HL-60/S4 treated with retinoic acid at 250 ng/mL for 4 days and 3 days (cell line): Measurements from ENCODE around the gene IL22RA2.

Experiments used
- in situ Hi-C: fragments of 300-500 bp; cut with MboI; formaldehyde crosslinking; loops from 2 replicates; pipeline ENCODE4 v1.7.0; 2022; ENCODE audit warnings: low sequenced_read_pairs

The IL22RA2 gene

DNA sequence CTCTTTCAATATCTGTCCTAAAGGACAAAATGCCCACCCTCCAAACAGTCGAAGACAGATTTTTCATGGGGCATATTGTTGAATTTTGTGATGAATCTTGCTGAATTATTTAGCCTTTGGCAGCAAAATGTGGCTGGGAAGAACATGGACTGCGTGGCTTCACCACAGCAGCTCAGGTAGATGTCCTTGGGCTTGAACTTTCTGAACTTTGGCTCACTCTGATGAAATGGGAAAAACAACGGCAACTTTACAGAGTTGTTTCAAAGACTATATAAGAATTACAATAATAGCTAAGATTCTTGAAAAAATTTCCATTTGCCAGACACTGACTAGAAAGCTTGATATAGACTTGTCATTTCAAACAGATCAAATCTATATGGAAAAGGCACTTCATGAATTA lies 75.9 kb downstream of the IL22RA2 start:
- in situ Hi-C loops: no loop called here

DNA sequence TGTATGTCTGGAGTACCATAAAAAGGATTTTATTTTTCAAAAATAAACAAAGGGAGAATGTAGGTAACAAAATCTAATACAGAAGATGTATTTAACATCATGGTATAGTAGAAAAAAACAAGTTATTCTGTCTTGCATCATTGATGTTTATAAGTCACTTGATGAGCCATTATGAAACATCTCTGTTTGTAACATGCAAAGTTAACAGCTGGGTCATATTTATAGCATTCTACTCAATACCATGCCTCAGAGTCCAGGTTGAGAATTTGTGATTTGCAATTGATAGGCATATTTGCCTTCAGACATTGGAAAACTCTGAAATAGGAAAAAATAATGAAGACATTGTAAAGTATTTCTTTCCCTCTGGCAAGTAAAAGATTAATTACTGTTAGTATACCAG lies 76.4 kb downstream of the IL22RA2 start:
- in situ Hi-C loops: no loop called here

DNA sequence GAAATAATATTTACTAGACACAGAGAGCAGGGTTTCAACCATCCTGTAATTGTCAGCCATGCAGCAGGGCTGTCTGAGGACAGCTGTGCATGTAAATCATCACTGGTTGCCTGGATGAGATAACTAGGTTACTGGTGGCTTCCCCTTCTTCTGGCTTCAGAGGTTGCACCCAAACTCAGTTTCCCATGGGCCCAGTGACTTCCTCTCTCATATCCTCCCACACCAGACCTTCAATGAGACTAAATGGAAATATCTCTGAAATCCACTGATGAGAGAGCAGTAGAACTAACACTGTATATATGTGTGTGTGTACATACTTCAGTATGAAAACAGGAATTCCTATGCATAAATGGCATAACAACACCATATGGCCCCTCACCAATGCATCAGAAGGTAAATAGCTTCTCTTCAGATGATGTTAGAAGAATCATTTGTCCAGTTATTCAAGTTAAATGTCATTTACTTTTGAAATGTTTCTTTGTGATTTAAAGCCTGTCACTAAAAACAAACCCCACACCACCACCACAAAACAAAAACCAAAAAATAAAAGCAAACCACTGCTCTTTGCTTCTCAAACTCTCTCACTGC lies 77.7 kb downstream of the IL22RA2 start:
- in situ Hi-C loops: no loop called here

DNA sequence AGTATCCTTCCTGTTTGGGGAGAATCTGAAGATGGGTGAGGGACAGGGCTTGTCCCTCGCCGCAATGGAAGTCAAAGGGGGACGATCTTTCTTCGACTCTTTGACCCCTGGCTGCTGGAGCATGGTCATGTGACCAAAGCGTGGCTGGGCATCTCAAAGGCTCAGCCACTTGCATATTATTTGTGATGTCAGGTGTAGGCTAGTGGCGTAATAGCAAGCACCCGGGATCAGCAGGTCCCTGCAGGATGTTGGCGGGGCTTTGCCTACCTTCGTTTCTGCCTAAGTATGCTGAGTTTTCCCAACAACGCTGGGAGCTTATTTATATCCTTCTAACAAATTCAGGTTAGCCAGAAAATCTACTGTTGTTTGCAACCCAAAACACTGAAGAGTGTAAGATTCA lies 78.4 kb downstream of the IL22RA2 start:
- in situ Hi-C loops: no loop called here

DNA sequence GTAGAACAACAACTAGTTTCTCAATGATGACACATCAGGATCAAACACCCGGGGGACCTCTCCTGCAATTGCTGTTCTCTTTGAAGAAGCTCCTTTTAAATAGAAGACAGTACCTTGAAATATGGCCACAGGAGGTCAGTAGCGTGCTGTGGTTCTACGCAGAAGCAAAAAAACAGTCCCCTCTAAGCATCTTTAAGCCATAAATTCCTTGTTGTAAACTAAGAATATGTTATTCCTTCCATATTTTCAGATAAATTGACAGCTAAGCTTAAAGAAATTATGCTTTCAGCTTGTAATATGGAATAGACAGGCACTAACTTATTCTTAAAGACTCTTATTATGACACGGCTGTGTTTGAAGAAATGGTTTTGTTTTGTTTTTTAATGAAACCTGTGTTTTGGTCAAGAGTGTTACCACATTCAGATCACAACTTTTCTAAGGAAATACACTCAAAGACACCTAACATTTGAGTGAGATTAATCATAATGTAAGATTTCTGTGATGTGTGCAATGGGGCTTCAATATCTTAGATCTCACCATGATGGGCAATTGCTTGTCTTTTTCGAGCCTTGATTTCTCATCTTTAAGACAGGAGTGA lies 78.9 kb downstream of the IL22RA2 start:
- in situ Hi-C loops: no loop called here
